Suppressor macrophage treated with lipopolysaccharide for 4 hours (primary cell): ENCODE measurements around the gene GP1BB.
"Not testable (repeated sequence)": the region's sequence is repeated elsewhere in the genome, so short reads cannot be mapped to it uniquely, and the experiment has no call there.

Experiments
- DNase-seq: peaks from one replicate; pipeline ENCODE4 v3.0.0-alpha.2; 2020

Gene GP1BB

GRCh38 chr22:19723232-19723982 lies at the start of gene GP1BB:
TSS of gene GP1BB (plus strand) at chr22:19723539. CDS start at chr22:19723570, 31 bp downstream.
- DNase-seq: peak; percentile 32

- no peak for DNase-seq
Measured at GRCh38 chr22:19673660-19674059, 49.7 kb upstream of the GP1BB start.

DNA sequence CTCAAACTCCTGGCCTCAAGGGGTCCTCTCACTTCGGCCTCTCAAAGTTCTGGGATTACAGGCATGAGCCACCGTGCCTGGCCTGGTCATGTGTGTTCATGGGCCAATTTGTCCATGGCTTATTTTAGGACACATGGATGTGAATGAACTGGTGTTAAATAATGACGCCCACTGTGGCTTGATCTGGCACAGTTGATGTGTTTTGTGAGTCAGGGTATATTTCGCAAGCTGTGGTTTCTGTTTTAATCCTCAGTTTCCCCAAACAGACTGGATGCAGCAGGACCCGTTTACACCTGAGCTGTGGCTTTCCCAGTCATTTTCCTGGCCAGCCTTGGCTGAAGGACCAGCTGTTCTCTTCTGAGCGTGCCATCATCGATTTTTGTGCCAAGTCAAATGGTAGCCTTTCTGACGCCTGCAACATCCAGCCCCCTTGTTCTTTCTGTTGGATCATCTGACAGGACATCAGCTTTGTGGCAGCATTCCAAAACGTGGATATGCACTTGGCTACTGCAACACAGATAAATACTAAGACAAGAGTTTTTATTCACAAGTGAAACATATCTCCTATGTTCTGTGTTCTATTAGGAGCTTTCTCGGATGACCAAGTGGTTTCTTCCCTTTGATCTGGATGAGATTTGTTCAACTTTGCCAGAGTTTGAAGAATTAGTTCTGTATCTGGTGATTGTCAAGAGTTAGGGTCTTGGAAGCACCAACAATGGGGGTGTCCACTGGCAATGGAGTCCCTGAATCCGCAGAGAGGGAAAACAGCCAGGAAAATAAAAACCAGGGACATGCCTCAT lies 49.0 kb upstream of the GP1BB start:
- DNase-seq: no peak

DNA sequence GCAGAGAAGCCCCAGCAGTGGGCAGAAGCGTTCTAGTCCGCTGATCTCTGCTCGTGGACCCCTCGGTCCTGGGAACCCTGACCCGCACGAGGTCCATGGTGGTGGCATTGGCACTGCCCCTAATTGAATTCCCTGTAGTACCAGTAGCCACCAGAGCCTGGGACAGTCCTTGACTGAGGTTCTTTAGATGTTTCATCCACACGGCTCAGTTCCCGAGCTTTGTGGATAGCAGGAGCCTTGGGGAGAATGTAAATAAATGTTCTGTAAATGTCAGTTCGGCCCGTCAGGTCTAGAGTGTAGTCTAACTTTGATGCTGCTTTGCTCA lies 48.4 kb upstream of the GP1BB start:
- no peak for DNase-seq

GRCh38 chr22:19675428-19675827 lies 47.9 kb upstream of the GP1BB start:
- no peak for DNase-seq

- not testable (repeated sequence) for DNase-seq
Measured at GRCh38 chr22:19676437-19676836, 46.9 kb upstream of the GP1BB start.

DNA sequence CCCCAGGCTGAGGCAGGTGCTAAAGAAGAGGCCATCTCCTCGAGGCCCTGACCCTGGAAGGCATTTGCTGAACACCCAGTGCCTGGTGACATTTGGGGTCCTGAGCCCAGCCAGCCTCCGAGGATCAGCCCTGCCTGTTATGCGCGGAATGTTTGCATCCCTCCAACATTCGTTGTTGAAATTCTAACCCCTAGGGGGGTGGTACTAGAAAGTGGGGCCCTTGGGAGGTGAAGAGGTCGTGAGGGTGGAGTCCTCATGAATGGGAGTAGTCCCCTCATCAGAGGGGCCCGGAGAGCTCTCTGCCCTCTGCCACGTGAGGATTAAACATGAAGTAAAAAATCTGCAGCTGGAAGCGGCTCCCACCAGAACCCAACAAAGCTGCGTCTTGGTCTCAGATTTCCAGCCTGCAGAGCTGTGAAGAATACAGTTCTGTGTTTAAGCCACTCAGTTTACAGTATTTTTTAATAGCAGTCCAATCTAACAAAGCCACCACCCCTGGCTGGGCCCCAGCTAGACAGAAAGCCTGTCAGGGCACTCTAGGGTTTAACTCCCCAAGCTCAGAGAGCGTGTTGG lies 44.3 kb upstream of the GP1BB start:
- DNase-seq: no peak

DNA sequence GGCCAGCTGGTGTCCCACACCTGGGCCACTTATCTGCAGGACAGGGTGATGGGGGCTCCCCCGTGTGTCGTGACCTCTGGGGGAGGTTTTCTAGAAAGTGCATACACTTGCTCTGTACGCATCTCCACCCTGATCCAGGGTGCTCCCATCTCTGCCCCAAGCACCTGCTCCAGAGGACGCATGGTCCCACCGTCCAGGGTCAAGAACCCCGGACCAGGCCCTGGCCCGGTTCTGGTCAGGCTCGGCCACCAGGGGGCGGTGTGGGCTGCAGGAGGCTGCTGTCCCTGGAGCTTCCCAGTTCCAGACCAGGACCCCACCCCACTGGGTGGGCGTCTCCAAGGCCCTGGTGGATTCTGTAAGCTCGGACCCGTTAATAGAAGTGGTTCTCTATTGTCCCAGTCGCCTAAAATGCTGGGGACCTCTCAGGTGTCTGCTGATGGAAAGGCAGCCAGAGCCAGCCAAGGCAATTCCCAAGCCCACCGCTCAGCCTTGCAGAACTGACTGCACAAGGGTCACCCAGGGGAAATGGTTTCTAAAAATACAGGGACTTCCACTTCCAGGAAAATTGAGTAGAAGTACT lies 43.7 kb upstream of the GP1BB start:
- DNase-seq: peak; percentile 56

GRCh38 chr22:19680287-19680881 lies 43.0 kb upstream of the GP1BB start:
- no peak for DNase-seq

DNA sequence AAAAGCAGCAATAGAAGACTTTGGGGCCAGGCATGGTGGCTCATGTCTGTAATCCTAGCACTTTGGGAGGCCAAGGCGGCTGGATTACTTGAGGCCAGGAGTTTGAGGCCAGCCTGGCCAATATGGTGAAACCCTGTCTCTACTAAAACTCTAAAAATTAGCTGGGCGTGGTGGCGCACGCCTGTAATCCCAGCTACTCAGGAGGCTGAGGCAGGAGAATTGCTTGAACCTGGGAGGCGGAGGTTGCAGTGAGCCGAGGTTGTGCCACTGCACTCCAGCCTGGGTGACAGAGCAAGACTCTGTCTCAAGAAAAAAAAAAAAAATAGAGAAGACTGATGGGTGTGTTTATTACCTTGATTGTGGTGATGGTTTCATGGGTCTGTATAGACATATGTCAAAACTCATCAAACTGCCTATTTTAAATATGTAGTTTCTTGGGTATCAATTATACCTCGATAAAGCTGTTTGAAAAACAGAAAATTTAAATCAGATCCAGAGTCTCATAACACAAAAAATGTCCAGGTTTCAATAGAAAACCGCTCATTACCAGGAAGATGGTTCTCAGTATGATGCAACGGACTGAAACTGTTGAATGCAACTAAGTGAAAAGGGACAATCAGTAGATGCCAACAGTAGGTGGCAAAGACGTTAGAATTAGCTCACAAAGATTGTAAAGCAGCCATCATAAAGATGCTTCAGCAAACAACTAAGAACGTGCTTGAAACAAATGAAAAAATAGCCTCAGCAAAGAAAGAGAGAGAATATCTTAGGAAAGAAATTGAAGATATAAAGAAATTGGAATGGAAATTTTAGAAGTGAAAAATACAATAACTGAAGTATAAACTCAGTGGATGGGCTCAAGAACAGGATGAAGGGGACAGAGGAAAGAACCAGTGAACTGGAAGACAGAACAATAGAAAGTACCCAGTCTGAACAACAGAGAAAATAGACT lies 42.2 kb upstream of the GP1BB start:
- no peak for DNase-seq

- DNase-seq: no peak
Measured at GRCh38 chr22:19681863-19682245, 41.5 kb upstream of the GP1BB start.

- DNase-seq: no peak
Measured at GRCh38 chr22:19686946-19687345, 36.4 kb upstream of the GP1BB start.

GRCh38 chr22:19687561-19688300 lies 35.6 kb upstream of the GP1BB start:
- DNase-seq: peak; percentile 33

- DNase-seq: no peak
Measured at GRCh38 chr22:19688301-19689290, 34.7 kb upstream of the GP1BB start.

GRCh38 chr22:19689408-19689807 lies 33.9 kb upstream of the GP1BB start:
- DNase-seq: no peak

DNA sequence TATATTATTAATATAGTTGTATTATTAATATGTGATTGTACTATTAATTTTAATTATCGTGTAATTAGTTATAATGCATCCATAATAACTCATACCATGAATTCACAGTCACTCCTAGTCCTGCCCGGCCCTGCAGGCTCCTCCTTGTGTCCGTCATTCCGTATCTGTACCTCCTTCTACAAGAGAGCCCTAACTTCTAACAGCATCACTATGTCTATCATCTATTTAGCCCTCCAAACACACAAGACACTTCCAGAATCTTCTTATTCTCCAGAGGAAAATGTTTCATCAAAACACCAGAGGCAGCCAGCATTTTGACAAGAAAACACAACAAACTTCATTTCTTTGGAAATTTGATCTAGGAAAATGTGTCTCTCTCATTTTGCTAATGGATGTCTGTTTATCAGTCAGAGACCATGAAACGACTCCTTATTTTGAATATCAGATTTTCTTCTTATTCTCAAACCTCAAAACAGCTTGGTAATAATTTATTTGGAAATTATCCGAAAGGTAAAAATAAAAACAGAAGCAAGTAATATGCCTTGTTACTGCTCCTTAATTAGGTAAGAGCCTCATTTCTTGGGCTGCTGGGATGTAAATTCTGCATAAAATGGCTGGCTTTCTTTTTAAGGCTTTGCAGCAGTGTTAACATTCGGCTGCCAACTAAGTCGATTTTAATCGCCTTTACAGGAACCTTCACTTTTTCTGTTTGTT lies 32.2 kb upstream of the GP1BB start:
- DNase-seq: no peak

DNA sequence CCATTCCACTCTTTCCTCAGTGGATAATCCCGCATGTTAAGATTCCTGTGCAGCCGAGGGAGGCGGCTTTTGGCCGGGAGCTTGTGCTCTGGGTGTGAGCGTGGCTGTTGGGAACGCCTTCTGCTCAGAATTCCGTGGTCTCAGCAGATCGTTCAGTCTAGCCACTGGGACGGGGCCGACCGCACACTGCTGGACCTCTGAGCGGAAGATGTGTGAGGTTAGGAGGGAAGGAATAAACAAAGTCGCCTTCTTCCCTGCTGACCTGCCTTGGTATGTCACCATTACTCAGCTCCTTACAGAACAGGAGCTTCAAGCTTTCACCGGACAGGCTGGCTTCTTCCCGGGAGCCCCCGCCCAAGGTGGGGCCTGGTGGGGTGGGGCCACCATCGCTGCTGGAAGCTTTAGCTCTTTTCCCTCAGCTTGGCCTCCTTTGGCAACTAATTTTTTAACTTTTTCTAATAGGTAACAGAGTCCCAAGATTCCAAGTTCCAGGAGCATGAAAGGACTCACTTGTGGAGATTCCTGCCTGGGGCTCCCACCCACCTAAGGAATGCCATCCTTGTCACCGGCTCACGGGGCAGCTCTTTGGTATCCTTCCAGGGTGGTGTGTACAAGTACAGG lies 31.5 kb upstream of the GP1BB start:
- DNase-seq: no peak

DNA sequence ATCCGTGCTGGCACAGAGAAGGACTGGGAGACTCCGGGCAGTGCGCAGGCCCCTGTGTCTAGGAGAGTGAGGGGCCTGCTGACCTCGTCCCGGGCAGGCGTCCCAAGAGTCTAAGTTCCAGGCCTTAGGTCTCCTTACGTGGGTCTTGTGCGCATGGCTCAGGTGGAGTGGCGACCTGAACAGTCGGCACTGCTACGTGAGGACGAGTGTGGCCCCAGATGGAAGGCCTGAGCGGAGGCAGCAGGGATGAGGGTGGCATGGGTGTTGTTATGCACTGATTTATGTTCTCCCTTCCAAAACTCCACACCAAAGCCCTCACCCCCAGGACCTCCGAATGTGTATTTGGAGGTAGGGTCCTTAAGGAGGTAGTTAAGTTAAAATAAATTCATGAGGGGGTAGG lies 29.8 kb upstream of the GP1BB start:
- no peak for DNase-seq
